ENCODE results near the gene RNF175.

DNA sequence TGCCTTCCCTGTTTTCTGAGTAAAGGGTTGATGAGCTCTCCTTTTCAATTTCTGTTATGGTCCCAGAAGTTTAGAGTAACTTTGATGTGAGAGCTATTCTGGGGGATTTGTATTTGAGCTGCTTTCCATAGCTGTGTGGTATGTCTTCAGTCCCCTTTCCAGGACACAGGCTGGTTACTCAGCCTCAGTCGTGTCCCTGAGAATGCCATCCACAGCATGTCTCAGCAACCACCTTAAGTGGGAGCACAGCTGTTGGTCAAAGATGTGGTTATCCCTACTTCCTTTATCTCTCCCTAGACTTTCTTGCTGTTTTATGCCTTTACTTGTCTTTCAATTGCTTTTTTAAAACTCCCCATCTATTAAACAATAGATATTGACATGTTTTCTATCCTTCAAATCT, 37.8 kb downstream of the RNF175 start:
- TF ChIP-seq, protein P1, sequence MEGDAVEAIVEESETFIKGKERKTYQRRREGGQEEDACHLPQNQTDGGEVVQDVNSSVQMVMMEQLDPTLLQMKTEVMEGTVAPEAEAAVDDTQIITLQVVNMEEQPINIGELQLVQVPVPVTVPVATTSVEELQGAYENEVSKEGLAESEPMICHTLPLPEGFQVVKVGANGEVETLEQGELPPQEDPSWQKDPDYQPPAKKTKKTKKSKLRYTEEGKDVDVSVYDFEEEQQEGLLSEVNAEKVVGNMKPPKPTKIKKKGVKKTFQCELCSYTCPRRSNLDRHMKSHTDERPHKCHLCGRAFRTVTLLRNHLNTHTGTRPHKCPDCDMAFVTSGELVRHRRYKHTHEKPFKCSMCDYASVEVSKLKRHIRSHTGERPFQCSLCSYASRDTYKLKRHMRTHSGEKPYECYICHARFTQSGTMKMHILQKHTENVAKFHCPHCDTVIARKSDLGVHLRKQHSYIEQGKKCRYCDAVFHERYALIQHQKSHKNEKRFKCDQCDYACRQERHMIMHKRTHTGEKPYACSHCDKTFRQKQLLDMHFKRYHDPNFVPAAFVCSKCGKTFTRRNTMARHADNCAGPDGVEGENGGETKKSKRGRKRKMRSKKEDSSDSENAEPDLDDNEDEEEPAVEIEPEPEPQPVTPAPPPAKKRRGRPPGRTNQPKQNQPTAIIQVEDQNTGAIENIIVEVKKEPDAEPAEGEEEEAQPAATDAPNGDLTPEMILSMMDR (IDR thresholded peaks at IDR 0.05), result no peak
- no peak for TF ChIP-seq POLR2A (IDR thresholded peaks at IDR 0.05)
